ENCODE measurements around the gene IL23R.

IL23R gene

GRCh38 chr1:67242016-67242415 is 75.8 kb downstream of the IL23R start:
- no peak for DNase-seq (ENCODE audit: low read depth)

GRCh38 chr1:67250051-67250653 is 83.9 kb downstream of the IL23R start:
- no peak for DNase-seq (ENCODE audit: low read depth)

DNA sequence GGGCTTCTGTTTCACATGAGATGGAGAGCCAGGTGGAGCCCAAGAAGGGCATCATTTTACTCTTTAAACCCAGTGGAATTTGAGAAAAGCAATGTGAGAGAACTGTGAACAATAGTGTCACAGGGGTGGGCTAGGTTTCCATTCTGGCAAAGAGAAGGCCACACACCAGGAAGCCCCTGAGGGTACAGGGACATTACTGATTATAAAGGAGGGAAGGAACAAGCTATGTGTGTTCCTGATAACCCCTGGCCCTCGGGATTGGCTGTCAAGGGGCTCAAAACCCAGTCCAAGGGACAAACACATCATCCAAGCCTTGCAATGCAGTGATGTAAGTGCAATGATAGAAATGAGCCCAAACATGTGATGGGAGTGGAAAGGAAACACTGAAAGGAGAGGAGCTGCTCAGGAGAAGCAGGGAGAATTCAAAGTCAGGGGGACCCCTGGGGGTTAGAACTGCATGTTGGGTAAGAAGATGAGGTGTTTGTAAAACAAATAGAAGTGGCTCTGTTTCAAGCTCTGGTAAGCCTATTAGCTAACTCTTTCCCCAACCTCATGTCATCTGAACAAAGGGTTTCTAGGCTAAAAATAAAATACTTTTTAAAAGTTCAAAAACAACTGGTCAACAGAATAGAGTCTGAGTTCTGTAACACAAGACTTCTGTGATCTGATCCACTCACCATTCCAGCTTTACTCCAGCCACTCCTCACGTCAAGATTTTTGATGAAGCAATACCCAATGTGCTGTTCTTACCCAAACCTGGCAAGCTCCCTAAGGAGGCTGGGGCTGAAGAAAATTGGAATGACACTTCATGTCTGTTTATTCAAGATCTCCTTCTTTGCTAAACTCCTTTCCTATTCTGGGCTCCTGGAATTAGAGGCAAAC is 90.3 kb downstream of the IL23R start:
- DNase-seq (ENCODE audit: low read depth) = no peak

GRCh38 chr1:67257173-67257535 is 90.9 kb downstream of the IL23R start:
- no peak for DNase-seq (ENCODE audit: low read depth)

GRCh38 chr1:67261680-67262079 is 95.4 kb downstream of the IL23R start:
- no peak for DNase-seq (ENCODE audit: low read depth)

GRCh38 chr1:67262735-67263134 is 96.5 kb downstream of the IL23R start:
- no peak for DNase-seq (ENCODE audit: low read depth)

GRCh38 chr1:67264152-67264551 is 97.9 kb downstream of the IL23R start:
- DNase-seq (ENCODE audit: low read depth) = no peak

DNA sequence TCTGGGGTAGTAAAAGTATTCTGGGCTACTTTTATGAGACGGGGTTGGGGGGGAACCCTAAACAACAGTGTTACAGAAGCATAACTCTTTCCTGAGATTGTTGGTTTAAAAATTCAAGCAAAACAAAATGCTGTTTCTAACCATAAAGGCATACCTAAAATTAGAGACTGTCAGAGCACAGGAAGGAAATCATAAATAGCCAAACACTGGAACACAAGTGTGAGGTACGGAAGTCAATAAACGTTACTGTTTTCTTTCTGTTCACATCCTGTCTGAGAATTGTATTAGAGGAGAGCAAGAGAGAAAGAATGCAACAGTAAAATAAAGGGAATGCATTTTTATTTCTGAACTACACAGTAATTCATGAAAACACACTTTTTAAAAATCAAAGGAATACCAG is 98.6 kb downstream of the IL23R start:
- DNase-seq (ENCODE audit: low read depth) = no peak

GRCh38 chr1:67269061-67269460 is 102.8 kb downstream of the IL23R start:
- no peak for DNase-seq (ENCODE audit: low read depth)

DNA sequence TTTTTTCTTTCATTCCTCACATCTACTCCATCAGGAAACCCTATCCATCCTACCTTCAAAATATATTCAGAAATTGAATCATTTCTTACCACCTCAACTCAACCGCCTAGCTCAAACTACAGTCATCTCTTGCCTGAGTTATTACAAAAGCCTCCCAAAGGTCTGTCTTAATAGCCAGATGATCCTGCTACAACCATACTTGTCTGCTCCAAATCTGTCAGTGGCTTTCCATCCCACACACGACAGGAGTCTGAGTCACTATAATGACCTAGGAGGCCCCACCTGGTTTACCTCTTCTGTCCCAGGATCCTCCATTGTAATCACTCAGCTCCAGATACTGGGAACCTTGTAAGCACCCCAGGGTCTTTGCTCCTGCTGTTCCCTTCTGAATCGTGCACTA is 104.3 kb downstream of the IL23R start:
- DNase-seq (ENCODE audit: low read depth) = no peak

- DNase-seq (ENCODE audit: low read depth) = no peak
Measured at GRCh38 chr1:67273591-67273990, 107.3 kb downstream of the IL23R start.

DNA sequence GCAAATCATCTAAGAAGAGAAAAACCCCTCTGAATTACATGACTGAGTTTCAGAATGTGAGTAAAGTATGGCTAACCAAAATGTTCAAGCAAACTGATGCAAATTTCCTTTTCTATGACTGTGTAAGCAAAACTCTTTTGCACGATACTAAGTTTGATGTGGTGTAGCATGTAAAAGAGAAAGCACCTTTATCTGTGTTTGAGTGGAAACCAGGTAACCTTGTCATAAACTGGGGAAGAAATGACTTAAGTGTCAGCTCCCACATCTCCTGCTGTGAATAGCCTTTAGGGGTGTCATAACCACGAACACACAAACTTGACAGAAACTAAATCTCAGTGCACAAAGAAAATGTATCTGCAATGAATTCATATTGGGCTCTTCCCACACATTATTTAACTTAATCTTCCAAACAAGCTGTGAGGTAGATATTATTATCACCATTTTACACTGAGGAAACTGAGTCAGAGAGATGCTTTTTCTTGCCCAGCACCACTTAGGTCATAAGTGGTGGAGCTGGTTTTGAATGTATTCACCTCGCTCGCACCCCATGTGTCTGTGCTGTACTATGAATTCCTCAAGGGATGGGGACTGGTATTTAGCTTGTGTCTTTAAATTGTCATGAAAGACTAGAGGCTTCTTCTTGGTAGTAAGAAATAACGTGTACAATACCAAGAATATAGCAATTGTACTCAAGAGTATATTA is 108.5 kb downstream of the IL23R start:
- DNase-seq (ENCODE audit: low read depth) = no peak

DNA sequence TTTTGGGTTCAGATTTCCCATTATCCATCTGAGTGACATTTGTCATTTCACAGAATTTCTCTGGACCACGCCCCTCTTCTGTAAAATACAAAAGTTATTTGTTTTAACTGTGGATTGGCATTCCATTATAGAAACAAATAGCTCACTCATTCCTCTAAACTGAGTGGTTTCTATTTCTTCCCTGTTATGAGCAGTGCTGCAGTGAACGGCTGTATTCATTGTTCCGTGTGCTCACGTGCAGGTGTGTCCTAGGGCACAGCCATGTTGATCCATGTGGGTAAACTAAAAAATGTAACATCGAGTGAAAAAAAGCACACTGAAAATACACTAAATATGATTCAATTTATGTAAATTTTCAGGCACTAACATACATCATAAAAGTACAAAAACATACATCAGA is 114.4 kb downstream of the IL23R start:
- no peak for DNase-seq (ENCODE audit: low read depth)

- no peak for DNase-seq (ENCODE audit: low read depth)
Measured at GRCh38 chr1:67281244-67281643, 115.0 kb downstream of the IL23R start.

- no peak for DNase-seq (ENCODE audit: low read depth)
Measured at GRCh38 chr1:67285780-67286488, 119.7 kb downstream of the IL23R start.

DNA sequence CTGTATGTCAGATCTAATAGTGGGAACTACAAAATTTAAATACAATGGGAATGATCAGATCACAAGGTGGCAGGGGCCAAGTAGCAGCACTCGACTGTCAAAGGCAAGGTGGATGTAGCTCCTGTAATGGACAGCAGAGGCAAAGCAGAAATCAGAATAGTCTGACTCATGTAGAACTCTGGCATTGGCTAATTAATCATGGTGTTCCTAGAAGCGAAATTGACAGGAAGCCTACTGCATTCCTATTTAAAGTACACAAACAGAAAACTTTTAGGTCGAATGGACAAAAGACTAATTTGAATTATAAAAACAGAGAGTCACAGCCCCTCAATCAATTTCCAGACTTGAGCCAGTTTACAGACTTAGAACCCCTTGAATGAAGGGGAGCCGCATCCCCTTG is 124.0 kb downstream of the IL23R start:
- DNase-seq (ENCODE audit: low read depth) = no peak

DNA sequence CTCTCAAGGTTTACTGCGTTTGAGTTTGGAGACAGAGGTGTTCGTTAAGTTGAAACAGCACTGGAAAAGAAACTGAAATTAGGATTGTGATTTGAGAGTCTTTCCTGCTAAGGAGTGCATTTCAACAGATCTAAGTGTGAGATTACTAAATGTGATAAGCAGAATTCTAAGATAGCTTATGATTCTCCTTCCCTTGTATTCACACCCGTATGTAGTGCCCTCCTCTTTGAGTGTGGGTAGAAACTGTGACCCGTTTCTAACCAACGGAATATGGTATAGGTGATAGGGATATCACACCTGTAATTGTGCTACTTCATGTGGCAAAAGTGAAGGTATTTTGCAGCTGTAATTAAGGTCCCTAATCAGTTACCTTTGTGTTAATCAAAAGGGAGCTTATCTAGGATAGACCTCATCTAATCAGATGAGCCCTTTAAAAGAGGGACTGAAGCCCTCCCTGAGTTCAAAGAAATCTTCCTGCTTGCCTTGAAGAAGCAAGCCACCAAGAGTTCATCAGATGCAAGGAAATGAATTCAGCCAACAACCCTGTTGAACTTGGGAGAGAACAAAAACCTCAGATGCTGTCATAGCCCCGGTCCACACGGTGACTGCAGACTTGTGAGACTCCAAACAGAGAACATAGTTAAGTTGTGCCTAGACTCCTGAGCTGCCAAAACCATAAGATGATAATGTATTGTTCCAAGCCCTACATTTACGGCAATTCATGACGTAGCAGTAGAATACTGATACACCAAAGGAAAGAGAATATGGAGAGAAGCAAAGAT is 128.8 kb downstream of the IL23R start:
- no peak for DNase-seq (ENCODE audit: low read depth)

DNA sequence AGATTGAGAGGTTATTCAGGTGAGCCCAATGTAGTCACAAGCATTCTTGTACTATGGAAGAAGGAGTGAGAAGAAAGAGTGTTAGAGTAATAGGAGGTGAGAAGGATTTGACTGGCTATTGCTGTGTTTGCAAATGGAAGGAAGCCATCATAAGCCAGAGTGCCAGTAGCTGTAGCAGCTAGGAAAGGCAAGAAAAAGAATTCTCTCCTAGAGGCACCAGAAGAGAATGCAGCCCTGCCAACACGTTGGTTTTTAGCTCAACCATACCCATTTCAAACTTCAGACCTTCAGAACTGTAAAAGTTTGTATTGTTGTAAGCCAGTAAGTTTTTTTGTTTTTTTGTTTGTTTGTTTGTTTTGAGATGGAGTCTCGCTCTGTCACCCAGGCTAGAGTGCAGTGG is 132.5 kb downstream of the IL23R start:
- no peak for DNase-seq (ENCODE audit: low read depth)

DNA sequence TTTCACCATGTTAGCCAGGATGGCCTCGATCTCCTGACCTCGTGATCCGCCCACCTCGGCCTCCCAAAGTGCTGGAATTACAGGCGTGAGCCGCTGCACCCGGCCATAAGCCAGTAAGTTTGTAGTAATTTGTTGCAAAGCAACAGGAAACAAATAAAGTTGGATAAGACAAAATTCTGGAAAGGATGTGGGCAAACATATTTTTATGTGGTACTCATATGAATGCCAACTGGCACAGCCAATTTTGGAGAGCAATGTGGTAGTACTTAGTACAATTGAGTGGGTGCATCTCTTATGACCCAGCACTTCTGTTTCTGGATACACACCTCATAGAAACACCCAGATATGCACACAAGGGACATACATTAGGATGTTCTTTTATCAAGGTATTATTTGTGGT is 133.0 kb downstream of the IL23R start:
- no peak for DNase-seq (ENCODE audit: low read depth)

GRCh38 chr1:67300561-67300960 is 134.3 kb downstream of the IL23R start:
- DNase-seq (ENCODE audit: low read depth) = no peak

DNA sequence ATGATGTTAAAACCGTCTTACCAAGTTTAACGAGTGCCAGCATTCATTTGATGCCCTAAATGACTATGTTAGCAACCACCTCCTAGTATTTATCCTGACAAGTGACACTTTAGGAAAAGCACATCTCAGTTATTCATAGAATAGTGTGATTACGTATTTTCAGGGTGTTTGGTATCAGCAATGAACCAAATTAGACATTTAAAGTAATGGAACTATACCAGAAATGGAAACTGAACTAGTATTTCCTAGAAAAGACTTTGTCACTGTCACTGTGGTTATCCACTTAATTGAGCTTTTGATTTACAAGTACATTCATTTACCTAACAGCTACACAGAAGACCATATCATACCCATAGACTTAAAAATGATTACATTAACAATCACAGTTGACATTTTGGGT is 137.8 kb downstream of the IL23R start:
- DNase-seq (ENCODE audit: low read depth) = no peak

DNA sequence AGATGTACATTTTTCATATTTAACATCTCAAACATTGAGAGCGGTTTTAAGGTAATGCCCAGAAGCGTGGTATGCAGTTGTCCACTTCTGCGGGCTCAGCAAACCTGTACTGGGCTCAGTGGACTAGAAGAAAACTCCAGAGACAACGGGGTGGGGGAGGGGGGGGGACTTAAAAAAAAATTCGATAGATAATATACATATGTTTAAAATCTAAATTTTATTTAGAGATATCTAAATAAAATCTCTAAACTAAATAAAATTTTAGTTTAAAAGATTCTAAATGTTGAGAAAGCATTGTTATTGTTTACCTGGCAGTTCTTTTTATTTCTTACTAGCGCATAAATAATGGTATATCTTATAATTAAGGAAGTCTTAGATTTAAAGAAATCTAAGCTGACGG is 140.3 kb downstream of the IL23R start:
- DNase-seq (ENCODE audit: low read depth) = no peak
